A549 (cell line): ENCODE data around the gene H2BK1. TPM values are rescaled to one million over a fixed set of nuclear protein-coding genes. Genes with fewer than 3 reads are reported as not detected.
A peak's percentile ranks its signal among the peaks of the same experiment; 100 is the strongest.

Source experiments
- ATAC-seq, 2 experiments: fragments of 200-7000 bp in 1 of 2; fragments of >200 bp in 1 of 2; cut with Nextera tagmentation in 1 of 2; cut with Tn5 transposase in 1 of 2; 3 replicates each; pipeline versions ENCODE4 v1.8.0 to v1.9.1; 2018 to 2020; ENCODE audit warnings: mild to moderate bottlenecking in 1 of 2, moderate library complexity in 1 of 2
- CTCF ChIA-PET: fragments of 300-600 bp; sonication (Branson Sonifier 250); formaldehyde crosslinking; extraction: SDS; loops from one replicate; lab custom pipeline; 2021; ENCODE audit warnings: antibody characterized with exemption, inconsistent platforms; lab: Yijun Ruan, JAX
- POLR2A ChIA-PET: fragments of 350-600 bp; formaldehyde crosslinking; extraction: SDS; loops from one replicate; lab custom pipeline; 2021; ENCODE audit warnings: antibody characterized with exemption, inconsistent platforms; lab: Yijun Ruan, JAX
- DNase-seq, 2 experiments: peaks; one replicate each; pipeline versions ENCODE4 v3.0.0 to v3.0.0-alpha.2; 2011 to 2016; ENCODE audit warnings: low read depth in 1 of 2, low spot score in 1 of 2
- FAIRE-seq: peaks from 2 replicates; lab custom pipeline; 2011; peaks lifted over from hg19 to GRCh38; lab: Jason Lieb, UNC
- H3K27ac ChIP-seq, 2 experiments: fragments of >200 bp; sonication (Bioruptor Twin); formaldehyde crosslinking; 3 replicates each; pipeline ENCODE4 v1.5.1; 2016 to 2017
- H3K4me1 ChIP-seq: fragments of >200 bp; sonication (Bioruptor Twin); formaldehyde crosslinking; 3 replicates; pipeline ENCODE4 v1.6.1; 2016
- H3K4me2 ChIP-seq: fragments of >200 bp; sonication (Bioruptor Twin); formaldehyde crosslinking; 3 replicates; pipeline ENCODE4 v1.6.1; 2016
- H3K4me3 ChIP-seq: fragments of >200 bp; sonication (Bioruptor Twin); formaldehyde crosslinking; 3 replicates; pipeline ENCODE4 v1.5.1; 2016
- H3K9me3 ChIP-seq: fragments of >200 bp; sonication (Bioruptor Twin); formaldehyde crosslinking; 3 replicates; pipeline ENCODE4 v1.6.1; 2016
- ATOH8 ChIP-seq: fragments of 250-450 bp; sonication (Bioruptor Pico); IDR thresholded peaks from 2 replicates; pipeline ENCODE4 v1.5.0; 2020; ENCODE audit warnings: low read depth, mild to moderate bottlenecking, moderate library complexity
- CBX8 ChIP-seq: fragments of 200-600 bp; sonication (generic); IDR thresholded peaks from 2 replicates; pipeline ENCODE4 v1.6.1; 2016
- CEBPB ChIP-seq, 2 experiments: fragments of >200 bp in 1 of 2; sonication (Bioruptor Twin) in 1 of 2; formaldehyde crosslinking in 1 of 2; IDR thresholded peaks; 2 replicates each; pipeline ENCODE4 v1.6.1; 2012 to 2016
- CHD2 ChIP-seq: fragments of 150-350 bp; IDR thresholded peaks from 2 replicates; pipeline ENCODE4 v1.6.1; 2014; ENCODE audit warnings: low read length; ENCODE audit not compliant: partially characterized antibody
- EP300 ChIP-seq, 2 experiments: fragments of >200 bp; sonication (Bioruptor Twin); formaldehyde crosslinking; IDR thresholded peaks; 2 replicates in 1 of 2; 3 replicates in 1 of 2; pipeline ENCODE4 v1.6.1; 2016 to 2017
- HEYL ChIP-seq: fragments of 250-450 bp; sonication (Bioruptor Pico); IDR thresholded peaks from 2 replicates; pipeline ENCODE4 v1.8.0; 2021; ENCODE audit warnings: mild to moderate bottlenecking, moderate library complexity
- HOXA7 ChIP-seq: fragments of 250-450 bp; sonication (Bioruptor Pico); IDR thresholded peaks from 2 replicates; pipeline ENCODE4 v1.5.0; 2020; ENCODE audit warnings: mild to moderate bottlenecking, moderate library complexity
- JUN ChIP-seq, 2 experiments: fragments of >200 bp; sonication (Bioruptor Twin); formaldehyde crosslinking; IDR thresholded peaks; 2 replicates in 1 of 2; 3 replicates in 1 of 2; pipeline ENCODE4 v1.6.1; 2016 to 2017
- JUNB ChIP-seq: fragments of >200 bp; sonication (Bioruptor Twin); formaldehyde crosslinking; IDR thresholded peaks from 2 replicates; pipeline ENCODE4 v1.6.1; 2016
- MAFK ChIP-seq: fragments of 450-650 bp; IDR thresholded peaks from 2 replicates; pipeline ENCODE4 v1.6.1; 2014; ENCODE audit not compliant: partially characterized antibody
- NPAS2 ChIP-seq: fragments of 250-450 bp; sonication (Bioruptor Pico); IDR thresholded peaks from 2 replicates; pipeline ENCODE4 v1.8.0; 2022; ENCODE audit warnings: mild to moderate bottlenecking, moderate library complexity, borderline replicate concordance
- PHF8 ChIP-seq: fragments of 200-600 bp; sonication (generic); IDR thresholded peaks from 2 replicates; pipeline ENCODE4 v1.6.1; 2016; ENCODE audit warnings: low read depth, mild to moderate bottlenecking, antibody characterized with exemption, moderate library complexity, borderline replicate concordance
- POLR2AphosphoS2 ChIP-seq: conservative IDR thresholded peaks from 2 replicates; pipeline ENCODE4 v1.6.1; 2012; ENCODE audit warnings: low read length, improper control_type of control experiment, inconsistent platforms
- RNF2 ChIP-seq: fragments of 200-600 bp; sonication (generic); IDR thresholded peaks from 2 replicates; pipeline ENCODE4 v1.6.1; 2016; ENCODE audit warnings: low read depth, mild to moderate bottlenecking, antibody characterized with exemption, moderate library complexity, borderline replicate concordance
- SMC3 ChIP-seq: fragments of >200 bp; sonication (Bioruptor Twin); formaldehyde crosslinking; IDR thresholded peaks from 3 replicates; pipeline ENCODE4 v1.6.1; 2018; ENCODE audit warnings: inconsistent platforms
- ZFP36 ChIP-seq: fragments of 450-650 bp; IDR thresholded peaks from 2 replicates; pipeline ENCODE4 v1.6.1; 2014; ENCODE audit warnings: borderline replicate concordance; ENCODE audit not compliant: partially characterized antibody
- WGBS: methylation state at CpG from one replicate; pipeline ENCODE4 v1.1.6; 2017; ENCODE audit errors: missing lambda C conversion rate; 5-methylcytosine and 5-hydroxymethylcytosine counted together
- polyA plus RNA-seq, 4 experiments: library from polyadenylated mRNA; depleted of rRNA in 3 of 4; stranded (reverse); fragments of >200 nt; fragmentation: RNase III in 1 of 4; extraction: RNeasy Plus Mini Kit Qiagen cat#74134 plus additional on column Dnase treatment in 1 of 4; gene quantifications; 2 replicates in 3 of 4; 3 replicates in 1 of 4; pipeline ENCODE4 v1.2.3, GENCODE V29; 2011 to 2017
- TF ChIP-seq, protein P1 (sequence below): fragments of 450-650 bp; IDR thresholded peaks from 2 replicates; pipeline ENCODE4 v1.6.1; 2014; ENCODE audit warnings: antibody characterized with exemption
- TF ChIP-seq, protein P2 (sequence below): fragments of 200-600 bp; sonication (generic); IDR thresholded peaks from 2 replicates; pipeline ENCODE4 v1.6.1; 2016; ENCODE audit warnings: antibody characterized with exemption, mild to moderate bottlenecking, moderate library complexity
- TF ChIP-seq, protein P3 (sequence below): IDR thresholded peaks from 2 replicates; pipeline ENCODE4 v1.6.1; 2012; ENCODE audit warnings: low read depth, borderline replicate concordance

The H2BK1 gene
- polyA plus RNA-seq, 2 of the 4 experiments (the other 2 are of a cell fraction) = not detected

DNA sequence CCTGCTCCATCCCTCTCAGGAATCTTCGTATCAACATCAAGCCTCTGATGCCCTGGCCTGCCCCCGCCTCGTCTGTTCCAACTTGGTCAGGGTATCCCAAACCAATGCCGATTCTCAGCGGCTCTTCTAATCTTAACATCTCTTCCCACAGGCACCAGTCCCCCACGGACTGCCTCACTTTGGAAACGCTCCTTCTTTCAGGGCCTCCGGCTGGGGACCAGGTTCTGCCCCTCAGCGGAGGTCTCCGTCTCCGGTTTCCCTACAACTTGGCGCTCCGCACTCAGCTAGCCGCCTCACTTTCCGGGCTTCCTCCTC lies 16.2 kb upstream of the H2BK1 start:
- H3K9me3 ChIP-seq = no peaks in the 10 kb centered on the region
- WGBS = 2% methylated on average over 15 of the region's 15 CpGs
- FAIRE-seq = no peak
- peaks cover 22% of the 10 kb centered on the region for H3K4me1 ChIP-seq
- peak overlapping the region; percentile 98 for H3K4me2 ChIP-seq
- no peak for TF ChIP-seq CBX8
- TF ChIP-seq, protein P1, sequence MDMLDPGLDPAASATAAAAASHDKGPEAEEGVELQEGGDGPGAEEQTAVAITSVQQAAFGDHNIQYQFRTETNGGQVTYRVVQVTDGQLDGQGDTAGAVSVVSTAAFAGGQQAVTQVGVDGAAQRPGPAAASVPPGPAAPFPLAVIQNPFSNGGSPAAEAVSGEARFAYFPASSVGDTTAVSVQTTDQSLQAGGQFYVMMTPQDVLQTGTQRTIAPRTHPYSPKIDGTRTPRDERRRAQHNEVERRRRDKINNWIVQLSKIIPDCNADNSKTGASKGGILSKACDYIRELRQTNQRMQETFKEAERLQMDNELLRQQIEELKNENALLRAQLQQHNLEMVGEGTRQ = no peak
- TF ChIP-seq, protein P2, sequence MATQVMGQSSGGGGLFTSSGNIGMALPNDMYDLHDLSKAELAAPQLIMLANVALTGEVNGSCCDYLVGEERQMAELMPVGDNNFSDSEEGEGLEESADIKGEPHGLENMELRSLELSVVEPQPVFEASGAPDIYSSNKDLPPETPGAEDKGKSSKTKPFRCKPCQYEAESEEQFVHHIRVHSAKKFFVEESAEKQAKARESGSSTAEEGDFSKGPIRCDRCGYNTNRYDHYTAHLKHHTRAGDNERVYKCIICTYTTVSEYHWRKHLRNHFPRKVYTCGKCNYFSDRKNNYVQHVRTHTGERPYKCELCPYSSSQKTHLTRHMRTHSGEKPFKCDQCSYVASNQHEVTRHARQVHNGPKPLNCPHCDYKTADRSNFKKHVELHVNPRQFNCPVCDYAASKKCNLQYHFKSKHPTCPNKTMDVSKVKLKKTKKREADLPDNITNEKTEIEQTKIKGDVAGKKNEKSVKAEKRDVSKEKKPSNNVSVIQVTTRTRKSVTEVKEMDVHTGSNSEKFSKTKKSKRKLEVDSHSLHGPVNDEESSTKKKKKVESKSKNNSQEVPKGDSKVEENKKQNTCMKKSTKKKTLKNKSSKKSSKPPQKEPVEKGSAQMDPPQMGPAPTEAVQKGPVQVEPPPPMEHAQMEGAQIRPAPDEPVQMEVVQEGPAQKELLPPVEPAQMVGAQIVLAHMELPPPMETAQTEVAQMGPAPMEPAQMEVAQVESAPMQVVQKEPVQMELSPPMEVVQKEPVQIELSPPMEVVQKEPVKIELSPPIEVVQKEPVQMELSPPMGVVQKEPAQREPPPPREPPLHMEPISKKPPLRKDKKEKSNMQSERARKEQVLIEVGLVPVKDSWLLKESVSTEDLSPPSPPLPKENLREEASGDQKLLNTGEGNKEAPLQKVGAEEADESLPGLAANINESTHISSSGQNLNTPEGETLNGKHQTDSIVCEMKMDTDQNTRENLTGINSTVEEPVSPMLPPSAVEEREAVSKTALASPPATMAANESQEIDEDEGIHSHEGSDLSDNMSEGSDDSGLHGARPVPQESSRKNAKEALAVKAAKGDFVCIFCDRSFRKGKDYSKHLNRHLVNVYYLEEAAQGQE = no peak
- no peak for TF ChIP-seq JUNB
- no peak for TF ChIP-seq JUN (IDR thresholded peaks at IDR 0.05)
- no peak for TF ChIP-seq PHF8
- no peak for TF ChIP-seq POLR2AphosphoS2
- TF ChIP-seq HEYL (CRISPR knock-in tag) = no peak
- peak in 1 of 2 experiments; percentile 19; a peak in 3 of 6 replicates for ATAC-seq
- POLR2A ChIA-PET = interaction anchor here (0.9 to 1.6 kb wide), 9 partner anchors 8 to 198 kb away, joined by 3 to 6 read pairs (median 5); partner anchors contain the start of genes ABCB8 and NUB1
- CTCF ChIA-PET = interaction anchor here (0.8 to 4.5 kb wide), 7 partner anchors 8 to 84 kb away, joined by 3 to 30 read pairs (median 7); partner anchors contain the start of gene GBX1
- peak overlapping the region; percentile 93 for H3K4me3 ChIP-seq
- H3K27ac ChIP-seq = peak overlapping the region; percentile 85 to 88
- DNase-seq = no peak

DNA sequence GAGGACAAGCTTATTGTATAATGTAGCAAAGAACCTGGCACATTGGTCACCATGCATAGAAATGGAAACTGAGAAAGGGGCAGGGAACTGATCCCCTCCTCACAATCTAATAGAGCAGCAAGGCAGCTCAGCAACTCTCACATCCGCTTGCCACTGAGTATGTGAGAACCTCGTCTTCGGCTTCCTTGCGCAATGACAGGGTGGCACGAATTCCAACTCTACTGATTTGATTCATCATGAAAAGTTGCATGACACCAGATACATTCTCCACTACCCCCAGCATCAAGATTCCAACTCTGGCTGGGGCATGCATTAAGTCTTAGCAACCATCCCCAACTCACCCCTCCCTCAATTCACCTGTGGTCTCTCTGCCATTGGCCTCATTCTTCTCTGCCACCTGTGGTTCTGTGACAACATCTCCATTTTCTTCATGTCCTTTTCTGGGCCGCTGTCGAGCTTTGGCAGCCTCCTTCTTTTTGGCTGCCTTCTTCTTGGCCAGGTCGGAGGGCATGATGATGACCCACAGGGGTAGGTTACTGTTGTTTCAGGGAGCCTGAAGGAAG lies 15.7 kb upstream of the H2BK1 start:
- POLR2A ChIA-PET = interaction anchor here (1.2 to 1.6 kb wide), 3 partner anchors 12 to 115 kb away, joined by 3 to 6 read pairs (median 6); partner anchors contain the start of gene NUB1
- H3K27ac ChIP-seq = peak overlapping the region; percentile 85 to 88
- no peak for ATAC-seq
- H3K4me3 ChIP-seq = peak overlapping the region; percentile 93
- peak overlapping the region; percentile 98 for H3K4me2 ChIP-seq
- no peak for TF ChIP-seq EP300 (IDR thresholded peaks at IDR 0.05)
- peak; percentile 39 to 74; a peak in 3 of 4 replicates for TF ChIP-seq CEBPB (IDR thresholded peaks at IDR 0.05)
- TF ChIP-seq, all 56 proteins: peak for 1
- Histone ChIP-seq H3K9me3 (no peaks in the 10 kb centered on the region), H3K4me1 (peaks cover 17% of the 10 kb centered on the region)
- 57% methylated on average over 8 of the region's 8 CpGs for WGBS
- DNase-seq (no peak), FAIRE-seq (no peak)
- CTCF ChIA-PET = interaction anchor here (0.6 to 4.5 kb wide), 5 partner anchors 18 to 212 kb away, joined by 3 to 30 read pairs (median 3); no protein-coding TSS in a partner anchor

GRCh38 chr7:151223728-151224127 lies 13.4 kb upstream of the H2BK1 start:
- no peak for ATAC-seq
- peaks cover 17% of the 10 kb centered on the region for H3K4me1 ChIP-seq
- 95% methylated on average over 14 of the region's 14 CpGs for WGBS
- H3K4me3 ChIP-seq = no peak overlapping the region
- no peak overlapping the region for H3K27ac ChIP-seq
- POLR2A ChIA-PET = interaction anchor here (1.2 kb wide), 1 partner anchor 9 kb away, joined by 4 read pairs; the partner anchor contains the start of gene CHPF2
- CTCF ChIA-PET = interaction anchor here (1.7 to 4.5 kb wide), 3 partner anchors 9 to 20 kb away, joined by 5 to 30 read pairs (median 6); no protein-coding TSS in a partner anchor
- DNase-seq = no peak
- FAIRE-seq = no peak
- no peaks in the 10 kb centered on the region for H3K9me3 ChIP-seq
- TF ChIP-seq POLR2AphosphoS2 (no peak), ATOH8 (no peak), MAFK (no peak), EP300 (IDR thresholded peaks at IDR 0.05) (no peak), RNF2 (no peak), NPAS2 (CRISPR knock-in tag) (no peak), JUN (IDR thresholded peaks at IDR 0.05) (no peak), CBX8 (no peak), CHD2 (no peak), HOXA7 (CRISPR knock-in tag) (no peak), ZFP36 (no peak), SMC3 (no peak)
- TF ChIP-seq, protein P3, sequence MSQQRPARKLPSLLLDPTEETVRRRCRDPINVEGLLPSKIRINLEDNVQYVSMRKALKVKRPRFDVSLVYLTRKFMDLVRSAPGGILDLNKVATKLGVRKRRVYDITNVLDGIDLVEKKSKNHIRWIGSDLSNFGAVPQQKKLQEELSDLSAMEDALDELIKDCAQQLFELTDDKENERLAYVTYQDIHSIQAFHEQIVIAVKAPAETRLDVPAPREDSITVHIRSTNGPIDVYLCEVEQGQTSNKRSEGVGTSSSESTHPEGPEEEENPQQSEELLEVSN = no peak
- TF ChIP-seq, all 56 proteins: peak for 0
- H3K4me2 ChIP-seq = no peak overlapping the region
